NT2/D1 (cell line): ENCODE data around the gene SNRPA1.

Experiments used
- SUZ12 ChIP-seq: IDR thresholded peaks from 2 replicates; pipeline ENCODE4 v1.6.1; 2011; ENCODE audit not compliant: insufficient read length, insufficient read depth; ENCODE audit errors: extremely low read depth
- ZNF274 ChIP-seq: IDR thresholded peaks from 2 replicates; pipeline ENCODE4 v1.6.1; 2011; ENCODE audit warnings: mild to moderate bottlenecking, low read depth, low read length

- TF ChIP-seq SUZ12 (no peak), ZNF274 (no peak)
Observed at GRCh38 chr15:101262551-101262950, 32.5 kb downstream of the SNRPA1 start.
